ENCODE measurements around the gene TRIM10.

DNA sequence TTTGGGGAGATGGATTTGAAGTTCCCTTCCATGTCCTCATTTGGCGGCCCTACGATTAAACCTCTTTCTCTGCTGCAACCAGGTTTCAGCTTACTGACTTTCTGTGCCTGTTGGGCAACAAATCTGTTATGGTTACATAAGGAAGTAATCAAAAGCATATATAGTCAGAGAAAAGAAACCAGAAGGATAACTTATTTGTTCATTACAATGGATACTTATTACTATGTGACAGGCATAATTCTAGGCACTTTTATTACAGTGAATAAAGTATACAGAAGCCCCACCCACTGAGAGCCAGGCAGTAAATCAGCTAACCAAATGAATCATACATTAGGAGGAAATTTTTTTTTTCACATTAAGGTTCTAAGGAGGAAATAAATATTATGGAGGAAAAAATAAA lies 38.5 kb downstream of the TRIM10 start:
- TF ChIP-seq, protein P1, sequence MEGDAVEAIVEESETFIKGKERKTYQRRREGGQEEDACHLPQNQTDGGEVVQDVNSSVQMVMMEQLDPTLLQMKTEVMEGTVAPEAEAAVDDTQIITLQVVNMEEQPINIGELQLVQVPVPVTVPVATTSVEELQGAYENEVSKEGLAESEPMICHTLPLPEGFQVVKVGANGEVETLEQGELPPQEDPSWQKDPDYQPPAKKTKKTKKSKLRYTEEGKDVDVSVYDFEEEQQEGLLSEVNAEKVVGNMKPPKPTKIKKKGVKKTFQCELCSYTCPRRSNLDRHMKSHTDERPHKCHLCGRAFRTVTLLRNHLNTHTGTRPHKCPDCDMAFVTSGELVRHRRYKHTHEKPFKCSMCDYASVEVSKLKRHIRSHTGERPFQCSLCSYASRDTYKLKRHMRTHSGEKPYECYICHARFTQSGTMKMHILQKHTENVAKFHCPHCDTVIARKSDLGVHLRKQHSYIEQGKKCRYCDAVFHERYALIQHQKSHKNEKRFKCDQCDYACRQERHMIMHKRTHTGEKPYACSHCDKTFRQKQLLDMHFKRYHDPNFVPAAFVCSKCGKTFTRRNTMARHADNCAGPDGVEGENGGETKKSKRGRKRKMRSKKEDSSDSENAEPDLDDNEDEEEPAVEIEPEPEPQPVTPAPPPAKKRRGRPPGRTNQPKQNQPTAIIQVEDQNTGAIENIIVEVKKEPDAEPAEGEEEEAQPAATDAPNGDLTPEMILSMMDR (IDR thresholded peaks at IDR 0.05): no peak
- TF ChIP-seq EP300 (IDR thresholded peaks at IDR 0.05): no peak
- TF ChIP-seq POLR2AphosphoS5 (IDR thresholded peaks at IDR 0.05): no peak

All from gastroesophageal sphincter (tissue), 3 donors.